Activated CD4-positive, CD25-positive, alpha-beta regulatory T cell (primary cell): ENCODE results near the gene MEGF9.

Source experiments
- DNase-seq, 4 experiments: peaks; one replicate each; lab custom pipeline; 2025; lab: John Stamatoyannopoulos, UW

The MEGF9 gene

GRCh38 chr9:120702075-120702474 lies 12.2 kb downstream of the MEGF9 start:
- no peak for DNase-seq

GRCh38 chr9:120701248-120701647 lies 13.0 kb downstream of the MEGF9 start:
- no peak for DNase-seq

- no peak for DNase-seq
These were observed 15.5 kb downstream of the MEGF9 start for GRCh38 chr9:120698766-120699165.

GRCh38 chr9:120697448-120697847 lies 16.8 kb downstream of the MEGF9 start:
- no peak for DNase-seq

GRCh38 chr9:120696551-120697230 lies 17.6 kb downstream of the MEGF9 start:
- DNase-seq = no peak

GRCh38 chr9:120694559-120694958 lies 19.7 kb downstream of the MEGF9 start:
- no peak for DNase-seq

- no peak for DNase-seq
These were observed 20.6 kb downstream of the MEGF9 start for GRCh38 chr9:120693700-120694008.

GRCh38 chr9:120692901-120693699 lies 21.2 kb downstream of the MEGF9 start:
- DNase-seq = no peak

GRCh38 chr9:120690372-120690771 lies 23.9 kb downstream of the MEGF9 start:
- no peak for DNase-seq

GRCh38 chr9:120689860-120690259 lies 24.4 kb downstream of the MEGF9 start:
- DNase-seq = no peak

GRCh38 chr9:120688758-120689157 lies 25.5 kb downstream of the MEGF9 start:
- no peak for DNase-seq

- DNase-seq = no peak
These were observed 31.1 kb downstream of the MEGF9 start for GRCh38 chr9:120683150-120683549.

GRCh38 chr9:120681121-120681520 lies 33.1 kb downstream of the MEGF9 start:
- no peak for DNase-seq

GRCh38 chr9:120680579-120680978 lies 33.7 kb downstream of the MEGF9 start:
- DNase-seq = no peak

GRCh38 chr9:120680161-120680560 lies 34.1 kb downstream of the MEGF9 start:
- no peak for DNase-seq

GRCh38 chr9:120677965-120678364 lies 36.3 kb downstream of the MEGF9 start:
- DNase-seq = no peak

GRCh38 chr9:120676767-120677402 lies 37.4 kb downstream of the MEGF9 start:
- DNase-seq = no peak

GRCh38 chr9:120668399-120668798 lies 45.9 kb downstream of the MEGF9 start:
- no peak for DNase-seq

GRCh38 chr9:120663950-120664349 lies 50.3 kb downstream of the MEGF9 start:
- no peak for DNase-seq

- no peak for DNase-seq
These were observed 50.9 kb downstream of the MEGF9 start for GRCh38 chr9:120663380-120663779.

GRCh38 chr9:120662513-120662912 lies 51.8 kb downstream of the MEGF9 start:
- DNase-seq = no peak

- DNase-seq = no peak
These were observed 54.6 kb downstream of the MEGF9 start for GRCh38 chr9:120659676-120660075.

- no peak for DNase-seq
These were observed 55.1 kb downstream of the MEGF9 start for GRCh38 chr9:120659209-120659608.
